Retinal pigment epithelial cell (primary cell): ENCODE data around the gene ITFG1.
A peak's percentile ranks its signal among the peaks of the same experiment; 100 is the strongest.

Experiments used
- DNase-seq: peaks from one replicate; pipeline ENCODE4 v3.0.0-alpha.2; 2010; ENCODE audit warnings: low read depth
- H3K4me3 ChIP-seq: 2 replicates; pipeline ENCODE4 v1.5.1; 2011; ENCODE audit warnings: mild to moderate bottlenecking, low read length, control low read depth, moderate library complexity
- TF ChIP-seq, protein P1 (sequence below): conservative IDR thresholded peaks from 2 replicates; pipeline ENCODE4 v1.5.1; 2011; ENCODE audit warnings: low read depth, low read length, control low read depth, inconsistent platforms

Gene ITFG1

DNA sequence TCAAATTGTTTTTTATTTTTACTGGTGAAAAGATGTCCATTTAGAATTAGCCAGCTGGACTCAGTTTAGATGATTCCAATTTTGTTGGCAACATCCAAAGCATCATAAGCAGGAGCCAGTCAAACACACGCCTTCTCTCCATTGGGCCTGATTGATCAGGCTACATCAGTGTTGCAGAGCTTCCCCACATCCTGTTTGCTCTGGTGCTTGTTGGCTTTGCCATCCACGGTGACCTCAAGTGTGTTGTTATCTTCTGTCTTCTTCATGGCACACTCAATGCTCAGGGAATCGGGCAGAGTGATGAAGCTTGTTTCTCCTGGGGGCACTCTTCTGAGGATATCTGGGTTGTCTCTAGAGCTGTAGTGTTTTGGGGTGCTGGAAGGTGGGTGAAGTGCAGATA, 310.8 kb downstream of the ITFG1 start:
- DNase-seq, result no peak
- TF ChIP-seq, protein P1, sequence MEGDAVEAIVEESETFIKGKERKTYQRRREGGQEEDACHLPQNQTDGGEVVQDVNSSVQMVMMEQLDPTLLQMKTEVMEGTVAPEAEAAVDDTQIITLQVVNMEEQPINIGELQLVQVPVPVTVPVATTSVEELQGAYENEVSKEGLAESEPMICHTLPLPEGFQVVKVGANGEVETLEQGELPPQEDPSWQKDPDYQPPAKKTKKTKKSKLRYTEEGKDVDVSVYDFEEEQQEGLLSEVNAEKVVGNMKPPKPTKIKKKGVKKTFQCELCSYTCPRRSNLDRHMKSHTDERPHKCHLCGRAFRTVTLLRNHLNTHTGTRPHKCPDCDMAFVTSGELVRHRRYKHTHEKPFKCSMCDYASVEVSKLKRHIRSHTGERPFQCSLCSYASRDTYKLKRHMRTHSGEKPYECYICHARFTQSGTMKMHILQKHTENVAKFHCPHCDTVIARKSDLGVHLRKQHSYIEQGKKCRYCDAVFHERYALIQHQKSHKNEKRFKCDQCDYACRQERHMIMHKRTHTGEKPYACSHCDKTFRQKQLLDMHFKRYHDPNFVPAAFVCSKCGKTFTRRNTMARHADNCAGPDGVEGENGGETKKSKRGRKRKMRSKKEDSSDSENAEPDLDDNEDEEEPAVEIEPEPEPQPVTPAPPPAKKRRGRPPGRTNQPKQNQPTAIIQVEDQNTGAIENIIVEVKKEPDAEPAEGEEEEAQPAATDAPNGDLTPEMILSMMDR, result no peak
- no peak overlapping the region for H3K4me3 ChIP-seq

DNA sequence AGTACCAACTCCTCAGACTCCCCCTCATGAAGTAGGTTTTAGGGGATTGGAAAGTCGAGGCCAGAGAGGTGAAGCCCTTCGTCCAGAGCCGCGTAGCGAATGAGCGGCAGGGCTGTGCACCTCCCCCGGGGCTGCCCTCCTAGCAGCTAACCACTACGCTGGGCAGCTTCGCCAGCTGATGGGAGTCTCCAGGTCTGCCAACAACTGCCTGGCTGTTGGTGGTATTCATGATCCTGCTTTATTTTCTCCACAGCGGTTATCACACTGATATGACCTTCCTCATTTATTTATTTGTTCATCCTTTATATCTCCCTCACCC, 316.3 kb downstream of the ITFG1 start:
- DNase-seq, result no peak
- TF ChIP-seq, protein P1, result no peak
- H3K4me3 ChIP-seq, result peak overlapping the region; percentile 53

DNA sequence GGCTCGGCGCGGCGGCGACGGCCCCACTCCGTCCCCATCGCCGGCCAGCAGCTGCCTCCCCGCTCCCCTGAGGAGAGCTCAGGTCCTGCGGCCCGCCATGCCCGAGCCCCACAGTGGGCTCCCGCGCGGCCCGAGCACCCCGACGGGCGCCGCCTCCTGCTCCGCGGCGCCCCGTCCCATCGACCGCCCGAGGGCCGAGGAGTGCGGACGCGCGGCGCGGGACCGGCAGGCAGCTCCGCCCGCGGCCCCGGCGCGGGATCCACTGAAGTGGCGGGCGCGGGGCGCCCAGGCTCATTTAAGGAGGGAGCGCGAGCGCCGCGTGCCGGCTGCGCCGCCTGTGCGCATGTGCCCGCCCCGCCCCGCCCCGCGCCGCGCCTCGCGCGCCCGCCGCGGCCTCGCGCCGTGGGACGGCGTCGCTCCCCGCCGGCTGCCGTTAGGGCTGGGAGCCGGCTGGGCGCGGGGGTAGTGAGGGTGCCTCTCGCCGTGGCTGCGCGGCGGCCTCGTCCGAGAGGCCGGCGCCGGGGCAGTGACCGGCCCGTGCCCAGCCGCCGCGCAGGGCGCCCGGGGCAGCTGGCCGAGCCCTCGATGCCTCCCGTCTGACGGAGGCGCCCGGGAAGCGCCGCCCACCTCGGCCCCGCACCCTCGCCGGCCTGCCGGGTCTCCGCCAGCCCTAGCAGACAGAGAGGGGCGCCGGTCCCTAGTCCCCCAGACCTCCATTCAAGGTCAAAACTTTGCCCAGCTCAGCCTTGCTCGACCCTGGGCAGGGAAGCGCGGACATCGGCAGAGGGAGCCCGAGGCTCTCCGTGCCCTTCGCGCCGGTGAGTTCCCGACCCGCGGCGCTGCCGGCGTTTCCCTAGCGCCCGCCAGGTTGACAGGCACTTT, 316.9 kb downstream of the ITFG1 start, which contains the start of gene NETO2:
Gene NETO2 (minus strand): TSS at position 269 of the 882 bp plus-strand sequence. CDS start 333 bp downstream, outside the sequence.
- H3K4me3 ChIP-seq, result peak within 1 kb of the TSS; percentile 76
- no peak for DNase-seq
- TF ChIP-seq, protein P1, result peak; percentile 70

DNA sequence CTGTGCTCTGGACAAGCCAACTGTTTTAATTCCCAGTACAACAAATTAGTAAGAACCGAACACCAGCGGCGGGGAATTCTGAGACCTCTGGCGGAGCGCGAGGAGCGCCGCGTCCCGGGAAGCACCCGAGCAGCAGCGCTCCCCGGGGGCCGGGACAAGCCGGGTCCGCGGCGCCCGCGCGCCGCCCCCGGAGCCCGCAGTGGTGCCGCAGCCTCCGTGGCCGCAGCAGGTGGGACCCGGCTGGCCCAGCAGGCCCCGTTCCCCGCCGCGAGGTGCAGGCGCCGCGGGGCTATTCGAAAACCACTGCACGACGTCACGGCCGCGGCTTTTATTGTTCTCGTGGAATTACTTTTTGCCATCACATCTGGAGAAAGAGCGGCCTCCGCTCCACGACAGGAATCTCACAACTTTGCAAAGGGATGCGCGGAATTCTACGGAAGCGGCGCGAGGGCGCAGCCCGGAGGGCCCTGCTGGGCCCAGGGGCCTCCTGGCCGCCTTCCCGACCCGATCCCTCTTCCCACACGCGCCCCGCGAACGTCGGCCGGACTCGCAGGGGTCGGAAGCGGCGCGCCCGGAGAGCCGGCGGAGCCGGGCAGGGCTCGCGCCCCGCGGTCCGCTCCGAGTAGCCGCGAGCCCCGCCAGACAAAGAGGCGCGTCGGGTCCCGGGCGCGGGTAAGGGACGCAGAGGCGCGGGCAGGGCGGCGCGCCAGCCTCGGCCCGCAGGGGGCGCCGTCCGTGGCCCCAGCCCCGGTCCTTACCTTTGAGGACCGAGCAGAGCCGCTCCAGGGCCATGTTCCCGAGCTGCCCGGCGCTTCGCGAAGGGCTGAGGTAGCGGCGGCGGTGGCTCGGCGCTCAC, 317.8 kb downstream of the ITFG1 start:
- no peak for DNase-seq
- peak overlapping the region; percentile 76 for H3K4me3 ChIP-seq
- TF ChIP-seq, protein P1, result peak; percentile 56

DNA sequence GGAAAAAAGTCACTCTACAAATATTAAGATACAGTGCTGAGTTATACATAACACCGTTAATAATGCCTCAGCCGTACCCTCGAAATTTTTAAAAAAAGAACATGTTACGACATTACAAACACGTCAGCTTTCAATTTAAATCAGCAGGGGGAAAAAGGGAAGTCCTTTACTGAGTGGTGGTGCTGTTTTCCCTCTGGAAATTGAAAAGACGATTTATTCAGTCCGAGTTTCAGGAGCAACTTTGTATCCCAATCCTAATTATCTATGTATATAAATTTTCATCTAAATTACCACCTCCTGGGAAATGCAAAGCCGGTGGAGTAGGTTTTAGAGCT, 318.4 kb downstream of the ITFG1 start:
- TF ChIP-seq, protein P1, result peak; percentile 1
- H3K4me3 ChIP-seq, result peak overlapping the region; percentile 76
- no peak for DNase-seq

DNA sequence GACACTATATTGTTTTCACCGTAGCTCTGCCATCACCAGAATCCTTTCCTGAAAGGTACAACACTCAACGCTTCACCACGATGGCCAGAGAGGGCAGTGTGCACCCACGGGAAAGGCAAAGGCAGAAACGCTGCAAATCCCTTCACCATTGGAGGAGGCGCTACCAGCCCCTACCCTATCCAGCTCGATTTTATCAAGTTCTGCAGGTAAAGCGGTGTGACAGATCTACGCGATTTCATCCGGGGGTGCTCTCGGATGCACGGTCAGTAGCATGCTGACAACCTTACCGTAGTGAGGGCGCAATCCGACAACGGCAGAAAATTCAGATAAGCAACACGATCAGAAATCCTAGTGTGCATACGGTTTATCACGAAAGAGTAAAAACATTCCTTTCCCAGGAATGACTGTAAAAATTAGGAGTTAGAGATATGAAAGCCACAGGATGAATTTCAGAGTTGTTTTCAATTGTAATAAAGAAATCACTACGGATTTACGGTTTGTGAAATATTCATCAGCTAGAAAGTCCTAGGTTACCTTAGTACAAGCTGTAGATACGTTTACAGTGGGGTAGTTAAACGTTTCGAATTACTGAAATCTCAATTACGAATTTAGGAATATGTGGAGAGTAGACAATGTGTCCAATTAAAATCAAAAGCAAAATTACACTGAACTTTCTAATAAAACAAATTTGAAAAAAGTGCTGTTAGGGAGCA, 318.9 kb downstream of the ITFG1 start:
- DNase-seq, result peak; percentile 69
- TF ChIP-seq, protein P1, result peak; percentile 97
- peak overlapping the region; percentile 76 for H3K4me3 ChIP-seq
